SK-N-SH (cell line): ENCODE results near the gene SPOCK3. TPM values are rescaled to one million over a fixed set of nuclear protein-coding genes. Genes with fewer than 3 reads are reported as not detected.
A peak's percentile ranks its signal among the peaks of the same experiment; 100 is the strongest.

Experiments used
- CTCF ChIA-PET: fragments of 300-600, 350-600 bp; formaldehyde crosslinking; extraction: SDS; loops from one replicate; lab custom pipeline; 2021; lab: Yijun Ruan, JAX
- POLR2A ChIA-PET: fragments of 350-600 bp; sonication (Branson Sonifier 250); formaldehyde crosslinking; extraction: SDS; loops from one replicate; lab custom pipeline; 2020; ENCODE audit warnings: antibody characterized with exemption, inconsistent platforms; lab: Yijun Ruan, JAX
- DNase-seq: peaks from one replicate; pipeline ENCODE4 v3.0.0; 2012
- H2AFZ ChIP-seq: fragments of 200-600 bp; sonication (generic); 2 replicates; pipeline ENCODE4 v1.8.1; 2016; ENCODE audit warnings: antibody characterized with exemption, mild to moderate bottlenecking, low read depth
- H3F3A ChIP-seq: fragments of 200-600 bp; sonication (generic); replicated peaks from 2 replicates; pipeline ENCODE3; 2016; ENCODE audit warnings: antibody characterized with exemption, mild to moderate bottlenecking; ENCODE audit not compliant: insufficient read depth
- H3K27ac ChIP-seq, 2 experiments: fragments of 200-500 bp in 1 of 2; fragments of 200-600 bp in 1 of 2; sonication (Bioruptor generic) in 1 of 2; sonication (generic), shearing (Covaris generic) in 1 of 2; 2 replicates each; pipeline versions ENCODE4 v1.5.1 to v1.6.1; 2014 to 2016; ENCODE audit warnings: low read depth in 2 of 2, inconsistent platforms in 1 of 2, low read length in 1 of 2, mild to moderate bottlenecking in 1 of 2, mixed read lengths in 1 of 2
- H3K27me3 ChIP-seq: fragments of 200-600 bp; sonication (generic), shearing (Covaris generic); 2 replicates; pipeline ENCODE4 v1.6.1; 2016; ENCODE audit warnings: mixed run types; ENCODE audit not compliant: insufficient read depth
- H3K36me3 ChIP-seq, 2 experiments: fragments of 200-500 bp in 1 of 2; fragments of 200-600 bp in 1 of 2; sonication (Bioruptor generic) in 1 of 2; sonication (generic) in 1 of 2; replicated peaks in 1 of 2; 2 replicates each; pipeline versions ENCODE3 to v1.5.1; 2014 to 2016; ENCODE audit warnings: low read length in 1 of 2, mild to moderate bottlenecking in 1 of 2; ENCODE audit not compliant: insufficient read depth in 2 of 2, control insufficient read depth in 1 of 2
- H3K4me1 ChIP-seq, 2 experiments: fragments of 200-500 bp in 1 of 2; fragments of 200-600 bp in 1 of 2; sonication (Bioruptor generic) in 1 of 2; sonication (generic), shearing (Covaris generic) in 1 of 2; 2 replicates each; pipeline versions ENCODE4 v1.5.1 to v1.6.1; 2014 to 2016; ENCODE audit warnings: low read depth in 1 of 2, low read length in 1 of 2, mixed run types in 1 of 2; ENCODE audit not compliant: insufficient read depth in 2 of 2, control insufficient read depth in 1 of 2
- H3K4me2 ChIP-seq: fragments of 200-600 bp; sonication (generic), shearing (Covaris generic); 2 replicates; pipeline ENCODE4 v1.6.1; 2017; ENCODE audit warnings: mixed run types
- H3K4me3 ChIP-seq, 2 experiments: fragments of 200-500 bp in 1 of 2; fragments of 200-600 bp in 1 of 2; sonication (Bioruptor generic) in 1 of 2; sonication (generic), shearing (Covaris generic) in 1 of 2; 2 replicates each; pipeline versions ENCODE4 v1.5.1 to v1.8.1; 2014 to 2016; ENCODE audit warnings: low read depth in 2 of 2, inconsistent platforms in 1 of 2, low read length in 1 of 2, mild to moderate bottlenecking in 1 of 2, mixed read lengths in 1 of 2, moderate library complexity in 1 of 2
- H3K79me2 ChIP-seq: fragments of 200-600 bp; sonication (generic); 2 replicates; pipeline ENCODE4 v1.8.1; 2017; ENCODE audit warnings: mild to moderate bottlenecking; ENCODE audit not compliant: insufficient read depth
- H3K9ac ChIP-seq: fragments of 200-600 bp; sonication (generic); 2 replicates; pipeline ENCODE4 v1.6.1; 2017; ENCODE audit warnings: mixed run types
- H3K9me2 ChIP-seq: fragments of 200-600 bp; sonication (generic); 2 replicates; pipeline ENCODE4 v1.6.1; 2017; ENCODE audit warnings: mixed run types
- H3K9me3 ChIP-seq: fragments of 200-600 bp; sonication (generic); 2 replicates; pipeline ENCODE4 v1.6.1; 2017; ENCODE audit warnings: mixed run types, mild to moderate bottlenecking, moderate library complexity
- H4K20me1 ChIP-seq: fragments of 200-600 bp; sonication (generic); 2 replicates; pipeline ENCODE4 v1.6.1; 2017; ENCODE audit warnings: mild to moderate bottlenecking, mixed run types; ENCODE audit not compliant: insufficient read depth
- EP300 ChIP-seq, 2 experiments: IDR thresholded peaks; 2 replicates each; pipeline versions ENCODE4 v1.4.0 to v1.6.1; 2012; ENCODE audit warnings: borderline replicate concordance in 1 of 2, low read depth in 1 of 2, low read length in 1 of 2
- EZH2phosphoT487 ChIP-seq: fragments of 200-600 bp; sonication (generic); IDR thresholded peaks from 2 replicates; pipeline ENCODE4 v1.6.1; 2017; ENCODE audit warnings: low read depth, mixed run types, mild to moderate bottlenecking, antibody characterized with exemption, moderate library complexity, borderline replicate concordance
- FOXM1 ChIP-seq: IDR thresholded peaks from 2 replicates; pipeline ENCODE4 v1.4.0; 2012; ENCODE audit warnings: low read depth, mild to moderate bottlenecking
- GABPA ChIP-seq: IDR thresholded peaks from 2 replicates; pipeline ENCODE4 v1.4.0; 2012; ENCODE audit warnings: low read depth, mild to moderate bottlenecking
- GATA2 ChIP-seq: sonication (generic); formaldehyde crosslinking; IDR thresholded peaks from 2 replicates; pipeline ENCODE4 v1.5.0; 2020; ENCODE audit warnings: mild to moderate bottlenecking, missing genetic modification reagents
- MXI1 ChIP-seq: IDR thresholded peaks from 2 replicates; pipeline ENCODE4 v1.6.1; 2012; ENCODE audit warnings: mild to moderate bottlenecking, low read depth, low read length, improper control_type of control experiment
- NRF1 ChIP-seq: IDR thresholded peaks from 2 replicates; pipeline ENCODE4 v1.6.1; 2012; ENCODE audit warnings: low read depth, mild to moderate bottlenecking, low read length
- RAD21 ChIP-seq: IDR thresholded peaks from 2 replicates; pipeline ENCODE4 v1.6.1; 2012; ENCODE audit warnings: mild to moderate bottlenecking, low read length
- RFX5 ChIP-seq: IDR thresholded peaks from 2 replicates; pipeline ENCODE4 v1.6.1; 2012; ENCODE audit warnings: mild to moderate bottlenecking, improper control_type of control experiment, low read length
- RXRA ChIP-seq: IDR thresholded peaks from 2 replicates; pipeline ENCODE4 v1.4.0; 2012; ENCODE audit warnings: low read depth, mild to moderate bottlenecking, borderline replicate concordance
- TAF1 ChIP-seq: IDR thresholded peaks from 2 replicates; pipeline ENCODE4 v1.6.1; 2012; ENCODE audit warnings: low read depth, mild to moderate bottlenecking, low read length, moderate library complexity, borderline replicate concordance
- TCF12 ChIP-seq: IDR thresholded peaks from 2 replicates; pipeline ENCODE4 v1.4.0; 2012
- YY1 ChIP-seq: IDR thresholded peaks from 2 replicates; pipeline ENCODE4 v1.4.0; 2012; ENCODE audit warnings: low read depth, mild to moderate bottlenecking
- WGBS: methylation state at CpG from one replicate; pipeline ENCODE4 v1.1.6; 2017; ENCODE audit warnings: low lambda C conversion rate; 5-methylcytosine and 5-hydroxymethylcytosine counted together
- polyA plus RNA-seq, 3 experiments: library from polyadenylated mRNA; depleted of rRNA; stranded (reverse); fragments of >200 nt; gene quantifications; 2 replicates each; pipeline ENCODE4 v1.2.3, GENCODE V29; 2012
- TF ChIP-seq, protein P1 (sequence below): IDR thresholded peaks from 2 replicates; pipeline ENCODE4 v1.4.0; 2012; ENCODE audit warnings: low read depth, borderline replicate concordance
- TF ChIP-seq, protein P2 (sequence below): fragments of 150-350 bp; IDR thresholded peaks from 2 replicates; pipeline ENCODE4 v1.6.1; 2017; ENCODE audit warnings: antibody characterized with exemption, low read length, low read depth, borderline replicate concordance
- TF ChIP-seq, protein P3 (sequence below): IDR thresholded peaks from 2 replicates; pipeline ENCODE4 v1.4.0; 2012; ENCODE audit warnings: low read depth, borderline replicate concordance

Gene SPOCK3
- polyA plus RNA-seq, 1 of the 3 experiments (the other 2 are of a cell fraction): not detected

DNA sequence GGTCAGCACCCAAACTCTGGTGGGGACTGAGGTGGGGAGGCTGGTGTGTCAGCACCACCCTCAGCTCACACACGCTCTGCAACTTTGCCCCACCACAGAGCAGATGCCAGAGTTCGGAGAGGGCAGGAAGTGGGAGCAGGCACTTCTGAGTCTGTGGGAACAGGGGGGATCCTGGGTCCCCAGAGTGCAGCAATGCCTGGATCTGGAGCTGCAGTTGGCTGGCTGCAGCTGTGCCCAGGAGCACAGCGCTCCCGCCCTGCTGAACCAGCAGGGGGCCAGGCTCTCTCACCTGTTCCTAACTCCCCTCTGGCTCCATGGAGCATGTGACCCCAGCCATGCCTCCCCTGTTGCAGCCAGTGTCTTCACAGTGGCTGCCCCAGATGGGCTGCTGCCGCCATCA lies 252.4 kb downstream of the SPOCK3 start:
- no peaks in the 10 kb centered on the region for H3K36me3 ChIP-seq
- no peak overlapping the region for H2AFZ ChIP-seq
- H3K9me2 ChIP-seq: no peaks in the 10 kb centered on the region
- no peaks in the 10 kb centered on the region for H4K20me1 ChIP-seq
- no peaks in the 10 kb centered on the region for H3K4me1 ChIP-seq
- no peak overlapping the region for H3K27ac ChIP-seq
- peak; percentile 2 for DNase-seq
- H3K4me3 ChIP-seq: no peak overlapping the region
- H3K9me3 ChIP-seq: no peaks in the 10 kb centered on the region
- H3K4me2 ChIP-seq: no peak overlapping the region
- H3K9ac ChIP-seq: no peak overlapping the region
- H3F3A ChIP-seq: no peaks in the 10 kb centered on the region
- ChIA-PET CTCF (no interaction called here), POLR2A (no interaction called here)
- no peaks in the 10 kb centered on the region for H3K27me3 ChIP-seq
- TF ChIP-seq MXI1 (no peak), FOXM1 (no peak), RFX5 (no peak), GATA2 (CRISPR knock-in tag) (no peak), TAF1 (no peak), TCF12 (no peak), GABPA (no peak), RAD21 (no peak), EZH2phosphoT487 (no peak), EP300 (IDR thresholded peaks at IDR 0.05; ENCODE audit: borderline replicate concordance in 1 of 2, low read depth in 1 of 2, low read length in 1 of 2) (no peak), YY1 (no peak), NRF1 (no peak)
- TF ChIP-seq, protein P1, sequence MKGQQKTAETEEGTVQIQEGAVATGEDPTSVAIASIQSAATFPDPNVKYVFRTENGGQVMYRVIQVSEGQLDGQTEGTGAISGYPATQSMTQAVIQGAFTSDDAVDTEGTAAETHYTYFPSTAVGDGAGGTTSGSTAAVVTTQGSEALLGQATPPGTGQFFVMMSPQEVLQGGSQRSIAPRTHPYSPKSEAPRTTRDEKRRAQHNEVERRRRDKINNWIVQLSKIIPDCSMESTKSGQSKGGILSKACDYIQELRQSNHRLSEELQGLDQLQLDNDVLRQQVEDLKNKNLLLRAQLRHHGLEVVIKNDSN: no peak
- no peaks in the 10 kb centered on the region for H3K79me2 ChIP-seq
- 8% methylated on average over 1 of the region's 5 CpGs for WGBS

DNA sequence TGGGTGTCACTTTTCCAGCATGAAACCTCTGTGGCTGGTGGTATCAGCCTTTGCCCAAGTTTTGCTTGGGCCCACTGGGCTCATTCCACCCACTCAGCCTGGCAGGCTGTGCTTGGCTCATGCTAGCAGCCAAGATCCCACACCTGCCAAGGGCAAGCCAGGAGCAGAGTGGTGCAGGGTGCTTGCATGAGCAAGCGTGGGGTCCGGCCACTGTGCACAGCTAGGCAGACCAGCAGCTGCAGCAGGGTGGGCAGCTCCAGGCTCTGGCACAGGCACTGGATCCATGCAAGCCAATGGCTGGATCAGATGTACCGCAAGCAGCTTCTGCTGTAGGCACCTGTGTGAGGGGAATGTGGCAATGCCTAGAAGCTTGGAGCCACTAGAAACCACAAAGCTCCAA lies 253.9 kb downstream of the SPOCK3 start:
- Histone ChIP-seq H3K9ac (no peak overlapping the region), H3F3A (no peaks in the 10 kb centered on the region), H3K4me1 (no peaks in the 10 kb centered on the region), H4K20me1 (no peaks in the 10 kb centered on the region), H3K27ac (no peak overlapping the region), H3K27me3 (no peaks in the 10 kb centered on the region), H2AFZ (no peak overlapping the region), H3K79me2 (no peaks in the 10 kb centered on the region), H3K36me3 (no peaks in the 10 kb centered on the region), H3K9me2 (no peaks in the 10 kb centered on the region), H3K9me3 (no peaks in the 10 kb centered on the region), H3K4me2 (no peak overlapping the region), H3K4me3 (no peak overlapping the region)
- DNase-seq: no peak
- WGBS: 20% methylated on average over 1 of the region's 3 CpGs
- POLR2A ChIA-PET: no interaction called here
- CTCF ChIA-PET: no interaction called here
- TF ChIP-seq, protein P2, sequence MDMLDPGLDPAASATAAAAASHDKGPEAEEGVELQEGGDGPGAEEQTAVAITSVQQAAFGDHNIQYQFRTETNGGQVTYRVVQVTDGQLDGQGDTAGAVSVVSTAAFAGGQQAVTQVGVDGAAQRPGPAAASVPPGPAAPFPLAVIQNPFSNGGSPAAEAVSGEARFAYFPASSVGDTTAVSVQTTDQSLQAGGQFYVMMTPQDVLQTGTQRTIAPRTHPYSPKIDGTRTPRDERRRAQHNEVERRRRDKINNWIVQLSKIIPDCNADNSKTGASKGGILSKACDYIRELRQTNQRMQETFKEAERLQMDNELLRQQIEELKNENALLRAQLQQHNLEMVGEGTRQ: no peak
- no peak for TF ChIP-seq FOXM1
- TF ChIP-seq, protein P3, sequence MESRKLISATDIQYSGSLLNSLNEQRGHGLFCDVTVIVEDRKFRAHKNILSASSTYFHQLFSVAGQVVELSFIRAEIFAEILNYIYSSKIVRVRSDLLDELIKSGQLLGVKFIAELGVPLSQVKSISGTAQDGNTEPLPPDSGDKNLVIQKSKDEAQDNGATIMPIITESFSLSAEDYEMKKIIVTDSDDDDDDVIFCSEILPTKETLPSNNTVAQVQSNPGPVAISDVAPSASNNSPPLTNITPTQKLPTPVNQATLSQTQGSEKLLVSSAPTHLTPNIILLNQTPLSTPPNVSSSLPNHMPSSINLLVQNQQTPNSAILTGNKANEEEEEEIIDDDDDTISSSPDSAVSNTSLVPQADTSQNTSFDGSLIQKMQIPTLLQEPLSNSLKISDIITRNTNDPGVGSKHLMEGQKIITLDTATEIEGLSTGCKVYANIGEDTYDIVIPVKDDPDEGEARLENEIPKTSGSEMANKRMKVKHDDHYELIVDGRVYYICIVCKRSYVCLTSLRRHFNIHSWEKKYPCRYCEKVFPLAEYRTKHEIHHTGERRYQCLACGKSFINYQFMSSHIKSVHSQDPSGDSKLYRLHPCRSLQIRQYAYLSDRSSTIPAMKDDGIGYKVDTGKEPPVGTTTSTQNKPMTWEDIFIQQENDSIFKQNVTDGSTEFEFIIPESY: no peak
- TF ChIP-seq YY1: no peak
- no peak for TF ChIP-seq EP300 (IDR thresholded peaks at IDR 0.05; ENCODE audit: borderline replicate concordance in 1 of 2, low read depth in 1 of 2, low read length in 1 of 2)
- no peak for TF ChIP-seq RXRA
